HG02970 (cell line): ENCODE measurements around the gene PRKAG1.

Experiments used
- ATAC-seq: cut with Tn5 transposase; IDR thresholded peaks from one replicate; pipeline ENCODE4 v1.9.1; 2021; ENCODE audit warnings: mild to moderate bottlenecking, moderate library complexity, moderate number of reproducible peaks; ENCODE audit not compliant: unreplicated experiment, low FRiP score

The PRKAG1 gene

DNA sequence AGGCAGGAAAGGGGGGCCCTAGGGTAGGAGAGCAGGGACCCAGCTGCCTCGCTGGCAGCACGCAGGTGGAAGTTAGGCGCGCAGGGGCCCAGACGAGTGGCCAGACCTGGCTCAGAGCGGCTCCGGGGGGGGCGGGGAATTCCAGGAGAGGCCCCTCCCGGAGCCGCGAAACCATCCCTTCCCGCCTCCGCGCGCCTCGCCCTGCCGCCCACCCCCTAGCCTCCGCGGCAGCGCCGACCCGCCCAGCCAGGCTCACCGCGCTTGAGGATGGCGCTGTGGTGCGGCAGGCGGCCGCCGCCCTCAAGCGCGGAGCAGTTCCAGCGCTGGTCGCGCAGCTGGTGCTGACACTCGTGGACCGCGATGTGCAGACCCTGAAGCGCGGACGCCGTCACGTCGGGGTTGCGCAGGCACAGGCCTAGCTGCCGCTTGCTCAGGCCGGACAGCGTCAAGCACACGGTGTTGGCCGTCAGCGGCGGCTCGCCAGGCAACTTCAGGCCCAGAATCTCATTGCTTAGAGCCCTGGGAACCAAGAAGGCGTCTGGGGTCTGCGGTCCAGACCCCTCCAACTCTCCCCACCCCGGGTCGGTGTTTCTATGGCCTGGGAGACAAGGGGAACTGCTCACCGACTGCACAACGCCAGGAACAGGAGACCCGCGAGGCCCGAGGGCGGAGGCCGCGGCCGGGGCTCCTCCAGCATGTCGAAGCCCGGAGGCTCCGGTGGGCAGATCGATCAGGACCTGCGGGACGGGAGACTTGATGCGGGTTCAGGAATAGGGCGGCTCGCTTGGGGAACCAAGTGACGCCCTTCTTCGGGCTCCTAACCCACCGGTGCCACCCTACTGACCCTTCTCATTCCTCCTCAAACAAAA lies 48.5 kb downstream of the PRKAG1 start:
- ATAC-seq: no peak

DNA sequence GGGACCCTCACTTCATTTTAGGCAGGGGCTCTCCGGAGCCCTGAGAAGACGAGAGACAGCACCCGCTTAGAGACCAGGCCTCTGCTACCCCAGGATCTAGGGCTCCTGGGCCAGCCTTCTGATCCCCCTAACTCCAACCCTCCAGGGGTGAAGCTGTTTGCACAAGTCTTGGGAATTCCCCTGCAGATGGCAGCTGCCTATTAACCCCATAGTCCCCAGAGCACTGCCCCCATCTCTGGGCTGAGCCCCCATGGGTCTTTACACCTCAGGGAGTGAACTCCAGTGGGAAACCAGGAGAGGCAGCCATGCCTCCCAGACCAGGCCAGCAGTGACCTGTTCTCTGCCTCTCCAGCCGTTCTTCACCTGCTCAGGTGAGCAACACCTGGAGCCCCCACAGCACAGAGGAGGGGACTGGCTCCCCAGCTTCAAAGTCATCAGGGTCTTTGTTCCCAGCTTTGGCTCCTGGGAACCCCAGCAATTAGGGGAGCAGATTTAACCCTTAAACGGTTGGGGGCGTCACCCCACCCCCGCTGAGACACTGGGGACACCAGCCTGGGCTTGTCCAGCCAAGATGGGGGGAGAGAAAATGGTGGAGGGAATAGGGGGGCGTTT lies 49.3 kb downstream of the PRKAG1 start:
- ATAC-seq: no peak

DNA sequence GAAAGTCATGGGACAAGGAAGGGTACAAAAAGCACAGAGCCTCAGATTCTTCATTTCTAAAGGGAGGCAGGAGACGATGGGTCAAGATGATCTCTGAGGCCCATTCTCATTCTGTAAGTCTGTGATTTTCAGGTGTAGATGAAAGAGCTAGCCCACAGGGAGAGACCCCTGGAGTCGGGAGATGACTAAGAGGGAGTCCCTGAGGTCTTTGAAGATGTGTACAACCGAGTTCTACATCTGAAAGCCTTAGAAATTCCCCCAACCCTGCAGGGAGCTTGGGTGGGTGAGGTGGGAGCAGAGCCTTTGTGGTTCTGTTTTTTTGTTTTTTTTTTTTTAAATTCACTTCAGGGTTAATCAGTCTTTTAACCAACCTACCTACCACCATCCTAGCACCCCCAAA lies 50.1 kb downstream of the PRKAG1 start:
- no peak for ATAC-seq

DNA sequence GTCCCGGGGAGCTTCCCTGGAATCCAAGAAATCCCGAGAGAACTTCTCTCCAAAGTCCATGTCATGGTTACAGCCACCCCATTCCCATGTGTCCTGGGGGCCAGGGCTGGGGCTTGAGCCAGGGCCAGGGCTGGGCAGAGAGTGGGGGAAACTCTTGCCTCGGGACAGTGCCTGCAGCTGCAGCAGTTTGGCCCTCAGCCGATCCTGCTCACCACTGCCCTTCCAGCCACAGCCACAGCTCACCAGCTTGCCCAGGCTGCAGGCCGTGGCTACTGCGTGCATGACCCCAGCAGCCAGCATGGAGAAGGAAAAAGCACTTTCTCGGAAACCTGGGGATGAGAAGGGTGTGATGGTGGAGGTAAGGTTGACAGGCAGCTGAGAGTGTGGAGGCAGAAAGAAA lies 50.6 kb downstream of the PRKAG1 start:
- no peak for ATAC-seq

DNA sequence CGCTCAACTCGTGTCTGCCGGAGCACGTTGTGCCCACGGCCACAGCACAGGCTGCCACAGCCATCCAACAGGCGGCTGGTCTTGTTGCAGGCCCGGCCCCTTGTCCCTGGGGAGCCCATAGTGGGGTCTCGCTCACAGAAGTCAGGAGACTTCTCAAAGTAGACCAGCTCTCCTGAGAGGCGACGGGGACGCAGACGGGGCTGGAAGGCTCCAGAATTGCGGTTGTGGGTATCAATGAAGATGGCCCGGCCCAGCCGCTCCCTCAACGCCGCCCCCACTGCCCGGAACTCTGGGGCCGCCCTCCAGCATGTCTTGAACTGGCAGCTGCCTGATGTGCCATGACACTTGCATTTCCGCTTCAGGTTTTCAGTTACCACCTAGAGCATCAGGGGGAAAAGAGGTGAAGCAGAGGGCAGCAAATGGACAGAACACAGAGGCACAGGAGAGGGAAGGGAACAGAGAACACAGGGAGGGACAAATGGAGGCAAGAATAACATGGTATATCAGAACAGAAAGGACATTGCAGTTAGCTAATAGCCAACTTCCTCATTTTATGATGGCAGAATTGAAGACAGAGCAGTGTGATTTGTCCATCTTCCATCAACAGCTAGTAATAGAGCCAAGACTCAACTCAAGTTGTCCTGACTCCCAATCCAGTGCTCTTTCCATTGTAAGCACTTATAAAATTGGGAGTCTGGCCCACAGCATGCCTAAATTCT lies 52.2 kb downstream of the PRKAG1 start:
- no peak for ATAC-seq

DNA sequence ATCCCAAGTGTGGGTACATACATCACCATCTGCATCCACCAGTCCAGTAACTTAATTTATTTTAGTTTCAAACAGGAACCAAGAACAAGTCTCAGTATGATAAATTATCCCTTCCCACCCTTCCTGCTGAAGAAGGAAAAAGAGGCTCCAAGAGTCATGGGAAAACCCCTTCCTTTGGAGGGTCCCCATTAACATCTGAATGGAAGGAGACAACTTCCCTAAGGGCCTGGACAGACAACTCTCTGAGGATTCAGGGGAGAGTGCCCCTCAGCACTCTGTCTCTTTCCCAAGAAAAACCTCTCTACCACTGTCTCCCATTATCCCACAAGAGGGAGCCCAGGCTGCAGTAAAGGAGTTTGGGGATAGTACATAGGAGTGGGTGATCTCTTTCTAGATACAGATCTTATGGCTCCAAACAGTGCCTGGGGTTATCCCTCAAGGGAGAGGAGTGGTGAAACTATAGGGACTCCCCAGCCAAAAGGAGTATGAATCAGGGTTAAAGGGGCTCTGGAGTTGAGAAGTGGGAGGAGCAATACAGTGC lies 53.2 kb downstream of the PRKAG1 start:
- no peak for ATAC-seq

DNA sequence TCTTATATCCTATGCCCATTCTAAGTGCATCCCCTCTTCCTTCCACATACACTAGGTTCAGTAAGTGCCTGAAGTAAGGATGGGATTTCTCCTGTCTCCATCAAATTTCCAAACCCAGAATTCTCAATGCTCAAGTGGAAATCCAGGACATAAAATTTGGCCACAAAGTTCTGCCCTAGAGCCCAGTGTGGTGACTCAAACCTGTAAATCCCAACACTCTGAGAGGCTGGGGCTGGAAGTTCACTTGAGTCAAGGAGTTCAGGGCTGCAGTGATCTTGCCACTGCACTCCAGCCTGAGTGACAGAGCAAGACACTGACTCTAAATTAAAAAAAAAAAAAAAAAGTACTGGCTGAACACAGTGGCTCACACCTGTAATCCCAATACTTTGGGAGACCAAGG lies 56.8 kb downstream of the PRKAG1 start:
- ATAC-seq: no peak

DNA sequence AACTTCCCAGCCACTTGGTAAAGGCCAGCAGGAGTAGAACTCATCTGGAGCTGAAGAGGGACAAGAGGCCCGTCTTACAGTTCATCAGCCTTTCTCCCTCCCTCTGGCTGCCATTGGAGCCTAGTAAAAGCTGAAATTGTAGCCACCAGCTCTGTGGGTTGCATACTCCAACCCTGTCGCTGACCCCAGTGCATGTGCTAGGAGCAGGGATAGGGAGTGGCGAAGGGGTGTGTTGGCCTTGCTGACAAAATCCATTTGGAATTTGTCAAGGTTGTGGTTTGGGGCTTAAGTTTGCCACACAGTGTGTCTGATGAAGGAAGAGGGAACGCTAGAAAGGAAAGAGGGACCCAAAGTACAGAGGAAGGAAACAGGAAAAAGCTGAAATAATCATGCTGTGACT lies 57.2 kb downstream of the PRKAG1 start:
- ATAC-seq: no peak

DNA sequence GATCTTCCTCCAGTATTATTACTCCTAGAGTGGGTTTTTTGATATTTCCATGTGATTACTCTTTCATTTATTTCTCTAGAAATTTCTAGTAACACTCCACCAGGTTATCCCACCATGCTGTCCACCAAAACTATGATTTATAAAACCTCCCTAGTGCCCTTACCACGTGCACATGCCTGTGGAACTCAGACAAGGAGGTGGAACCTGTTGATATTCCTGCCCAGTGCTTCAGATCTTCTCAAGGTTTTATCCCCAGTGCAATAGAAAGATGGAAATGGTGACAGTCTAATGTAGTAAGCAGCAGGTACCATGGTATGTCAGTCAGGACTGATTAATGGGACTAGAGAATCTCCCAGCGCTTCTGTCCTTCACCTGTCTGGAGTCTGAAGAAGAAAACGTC lies 57.7 kb downstream of the PRKAG1 start:
- no peak for ATAC-seq

DNA sequence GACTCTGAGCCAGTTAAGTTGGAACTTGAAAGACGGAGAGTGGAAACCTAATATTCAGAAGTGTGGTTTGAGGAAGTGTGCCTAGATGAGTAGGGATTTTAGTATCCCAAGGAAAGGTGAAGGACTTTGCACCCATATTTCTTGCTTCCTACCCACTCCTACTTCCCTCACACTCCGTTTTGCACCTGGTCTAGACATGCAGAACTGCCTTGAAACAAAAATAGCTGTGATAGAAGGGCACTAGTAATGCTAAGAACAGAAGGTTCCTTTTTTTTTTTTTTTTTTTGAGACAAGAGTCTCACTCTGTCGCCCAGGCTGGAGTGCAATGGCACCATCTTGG lies 60.6 kb downstream of the PRKAG1 start:
- no peak for ATAC-seq

DNA sequence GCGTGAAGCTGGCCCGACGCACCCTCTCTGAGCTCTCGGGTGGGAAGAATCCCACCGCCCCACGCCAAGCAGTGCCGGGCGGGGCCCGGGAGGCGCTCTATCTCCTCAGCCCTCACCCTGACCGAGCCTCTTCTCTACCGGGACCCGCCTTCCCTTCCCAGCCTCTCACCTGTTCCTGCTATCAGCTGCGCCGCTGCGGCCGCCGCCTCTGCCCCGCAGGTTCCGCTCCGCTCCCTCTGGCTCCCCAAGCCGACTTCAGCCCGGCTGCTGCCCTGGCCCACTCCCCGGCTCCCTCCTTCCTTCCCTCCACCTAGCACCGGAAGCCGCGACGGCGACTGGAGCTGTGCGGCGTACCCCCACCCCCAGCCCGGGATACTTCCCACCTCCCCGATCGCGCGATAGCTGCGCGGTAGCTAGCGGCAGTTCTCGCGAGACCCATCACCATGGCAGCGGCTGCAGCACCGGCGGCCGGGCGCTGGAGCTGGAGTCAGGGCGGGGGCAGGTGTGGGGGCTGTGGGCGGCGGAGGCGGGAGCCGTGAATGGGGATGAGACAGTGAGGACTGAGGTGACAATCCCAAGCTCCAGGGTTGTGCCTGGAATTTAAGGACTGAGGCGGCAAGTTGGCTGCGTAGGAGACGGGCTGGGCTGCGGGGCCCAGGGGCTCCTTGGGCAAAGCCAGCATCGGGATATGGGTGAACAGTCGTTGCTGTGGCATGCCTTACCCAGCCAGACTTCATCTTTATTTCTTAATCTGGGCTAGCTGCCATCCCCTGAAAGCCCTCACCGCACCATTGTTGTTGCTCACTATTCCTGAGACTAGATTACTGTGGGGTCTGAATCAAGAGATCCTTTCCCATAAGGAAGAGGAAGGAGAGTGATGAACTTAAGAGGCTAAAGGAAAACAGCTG lies 61.2 kb downstream of the PRKAG1 start, which contains the start of gene ARF3:
Gene ARF3, minus strand, starts transcription at position 347 of the 908 bp plus-strand sequence. CDS start 16,392 bp downstream, outside the sequence.
- peak; percentile 71 for ATAC-seq

DNA sequence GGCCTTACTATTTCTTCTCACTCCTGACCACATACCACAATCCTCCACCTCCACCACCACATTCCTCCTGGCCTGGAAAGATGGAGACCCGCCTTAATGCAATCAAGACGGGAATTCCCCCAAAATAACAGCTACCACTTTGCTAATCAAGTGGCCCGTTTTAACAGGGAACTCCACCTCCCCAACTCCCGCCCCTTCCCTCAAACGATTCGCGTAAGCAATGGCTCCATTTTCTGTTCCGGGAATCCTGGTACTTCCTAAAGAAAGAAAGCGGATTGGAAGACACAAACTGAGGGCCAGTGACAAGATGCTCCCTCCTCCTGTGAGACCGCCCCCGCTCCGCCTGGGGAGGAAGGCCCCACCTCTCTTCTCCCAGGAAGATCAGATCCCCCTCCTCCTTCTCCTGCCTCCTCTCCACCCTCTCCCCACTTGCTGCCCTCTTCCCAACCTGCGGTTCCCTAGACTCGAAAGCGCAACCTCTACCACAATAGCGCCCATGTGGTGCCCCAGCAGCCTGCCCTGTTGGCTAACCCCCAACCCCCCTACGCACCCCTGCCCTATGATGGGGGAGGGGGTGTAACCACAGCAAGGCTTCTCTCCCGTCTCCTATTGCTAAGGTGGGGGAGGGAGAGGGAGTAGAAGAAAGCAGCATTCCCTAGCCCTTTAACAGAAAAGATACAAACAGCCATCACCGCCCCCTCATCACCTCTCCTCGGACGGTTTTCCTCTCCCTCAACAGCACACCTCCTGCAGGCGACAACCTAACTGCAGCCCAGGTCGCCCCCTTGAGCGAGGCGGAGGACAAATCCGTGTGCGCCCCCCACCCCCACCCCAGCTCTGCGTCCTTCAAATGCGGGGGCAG lies 62.1 kb downstream of the PRKAG1 start:
- no peak for ATAC-seq

DNA sequence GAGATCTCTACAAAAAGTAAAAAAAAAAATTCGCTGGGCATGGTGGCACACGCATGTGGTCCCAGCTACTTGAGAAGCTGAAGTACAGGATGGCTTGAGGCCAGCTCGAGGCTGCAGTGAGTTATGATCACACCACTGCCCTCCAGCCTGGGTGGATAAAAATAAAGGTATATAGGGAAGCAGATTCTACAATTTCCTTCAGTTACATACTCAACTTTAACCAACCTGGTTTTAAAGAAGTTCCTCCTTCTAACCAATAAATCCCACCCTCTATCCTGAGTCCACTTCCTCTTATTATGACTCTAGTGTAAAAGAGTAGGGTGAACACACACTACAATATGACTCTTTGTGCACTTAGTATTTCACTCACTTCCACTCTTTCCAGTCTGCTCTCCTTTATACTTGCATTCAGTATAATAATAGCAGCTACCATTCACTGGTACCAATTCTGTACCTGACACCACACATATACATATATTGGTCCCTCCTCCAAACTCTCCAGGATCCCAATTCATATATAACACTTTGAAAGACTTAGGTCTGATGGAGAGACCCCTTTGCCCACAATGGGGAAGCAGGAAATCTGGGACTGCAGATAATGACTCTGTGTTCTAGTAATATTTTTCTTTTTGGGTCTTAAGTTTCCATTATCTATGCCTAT lies 63.6 kb downstream of the PRKAG1 start:
- ATAC-seq: no peak

DNA sequence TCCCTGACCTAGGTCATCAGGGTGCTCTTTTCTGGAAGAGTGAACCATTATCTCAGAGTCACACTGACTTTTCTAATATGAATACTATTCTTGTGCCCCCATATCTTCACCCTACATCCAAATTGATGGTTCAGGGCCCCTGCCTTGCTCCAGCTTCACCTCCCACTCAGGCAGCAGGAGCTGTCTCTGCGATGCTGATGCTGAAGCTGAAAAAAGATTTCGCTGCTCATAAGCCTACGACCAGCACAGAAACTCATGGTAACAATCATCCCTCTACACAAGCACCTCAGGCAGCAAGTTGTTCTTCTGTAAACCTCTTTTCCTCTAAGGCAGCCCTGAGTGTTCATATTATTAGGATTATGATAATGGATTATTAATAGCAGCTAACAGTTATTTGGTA lies 64.5 kb downstream of the PRKAG1 start:
- ATAC-seq: no peak

DNA sequence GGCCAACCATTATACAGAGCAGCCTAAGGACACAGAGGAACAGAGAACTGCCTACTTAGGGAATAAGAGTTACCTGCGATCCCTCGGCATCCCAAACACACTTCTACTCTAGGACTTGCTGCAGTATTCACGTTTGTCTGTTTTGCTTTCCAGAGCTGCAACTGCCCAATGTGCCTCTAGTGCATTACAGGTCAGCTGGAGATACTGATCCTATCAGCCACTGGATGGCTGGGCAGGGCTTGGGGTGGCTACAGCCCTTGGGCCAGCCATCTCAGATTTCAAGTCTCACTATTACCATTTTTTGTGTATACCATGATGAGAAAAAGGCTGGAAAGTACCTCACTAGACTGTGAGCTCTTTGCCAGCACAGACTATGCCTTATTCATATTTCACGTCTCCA lies 65.9 kb downstream of the PRKAG1 start:
- no peak for ATAC-seq
